ENCODE measurements around the gene OR10K1.

Gene OR10K1

GRCh38 chr1:158493054-158493453, 31.4 kb downstream of the OR10K1 start:
- no peak for DNase-seq (ENCODE audit: insufficient read length, low spot score)
- FAIRE-seq, result no peak
- TF ChIP-seq POLR2A (IDR thresholded peaks at IDR 0.05; ENCODE audit: low read depth, low read length), result no peak

- no peak for TF ChIP-seq POLR2A (IDR thresholded peaks at IDR 0.05; ENCODE audit: low read depth, low read length)
- no peak for DNase-seq (ENCODE audit: insufficient read length, low spot score)
- FAIRE-seq, result no peak
Observed at GRCh38 chr1:158494796-158495195, 33.2 kb downstream of the OR10K1 start.

- FAIRE-seq (no peak), DNase-seq (ENCODE audit: insufficient read length, low spot score) (no peak)
- no peak for TF ChIP-seq POLR2A (IDR thresholded peaks at IDR 0.05; ENCODE audit: low read depth, low read length)
Observed at GRCh38 chr1:158496374-158496773, 34.7 kb downstream of the OR10K1 start.

- peak; percentile 2 for DNase-seq (ENCODE audit: insufficient read length, low spot score)
- no peak for FAIRE-seq
- TF ChIP-seq POLR2A (IDR thresholded peaks at IDR 0.05; ENCODE audit: low read depth, low read length), result no peak
Observed at GRCh38 chr1:158506369-158506987, 44.8 kb downstream of the OR10K1 start.

GRCh38 chr1:158507511-158507910, 45.9 kb downstream of the OR10K1 start:
- no peak for TF ChIP-seq POLR2A (IDR thresholded peaks at IDR 0.05; ENCODE audit: low read depth, low read length)
- DNase-seq (ENCODE audit: insufficient read length, low spot score) (no peak), FAIRE-seq (no peak)

- no peak for FAIRE-seq
- no peak for DNase-seq (ENCODE audit: insufficient read length, low spot score)
- no peak for TF ChIP-seq POLR2A (IDR thresholded peaks at IDR 0.05; ENCODE audit: low read depth, low read length)
Observed at GRCh38 chr1:158509471-158510156, 48.0 kb downstream of the OR10K1 start.

GRCh38 chr1:158516966-158517365, 55.3 kb downstream of the OR10K1 start:
- no peak for TF ChIP-seq POLR2A (IDR thresholded peaks at IDR 0.05; ENCODE audit: low read depth, low read length)
- no peak for FAIRE-seq

More at GRCh38 chr1:158516966-158517365, 55.3 kb downstream of the OR10K1 start:
- no peak for DNase-seq (ENCODE audit: insufficient read length, low spot score)
